Anterior cingulate cortex (tissue), 58 donors: ENCODE results near the gene OR5L2.
A peak's percentile ranks its signal among the peaks of the same experiment; 100 is the strongest.
"Not testable (repeated sequence)": the region's sequence is repeated elsewhere in the genome, so short reads cannot be mapped to it uniquely, and the experiment has no call there.

Experiments
- DNase-seq, 58 donors: peaks; one replicate each; lab custom pipeline; 2025; lab: John Stamatoyannopoulos, UW

The OR5L2 gene

DNA sequence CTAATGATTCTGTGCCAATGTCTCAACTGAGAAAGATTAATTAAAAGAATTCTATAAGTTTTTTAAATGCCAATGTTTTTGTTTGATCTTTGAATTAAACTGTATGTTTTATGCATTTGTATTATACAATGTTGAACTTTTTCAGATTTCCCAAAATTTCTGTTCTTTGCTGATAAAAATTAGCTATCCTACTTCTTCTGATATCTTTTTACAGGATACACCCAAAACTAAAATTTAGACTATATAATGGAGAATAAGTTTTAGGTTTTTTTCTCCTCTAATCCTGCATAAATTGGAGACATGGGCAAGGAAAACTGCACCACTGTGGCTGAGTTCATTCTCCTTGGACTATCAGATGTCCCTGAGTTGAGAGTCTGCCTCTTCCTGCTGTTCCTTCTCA is at the start of gene OR5L2:
Gene OR5L2 (plus strand): TSS at position 301 of the 400 bp plus-strand sequence. CDS start 0 bp downstream, at position 301.
- DNase-seq, result no peak

DNA sequence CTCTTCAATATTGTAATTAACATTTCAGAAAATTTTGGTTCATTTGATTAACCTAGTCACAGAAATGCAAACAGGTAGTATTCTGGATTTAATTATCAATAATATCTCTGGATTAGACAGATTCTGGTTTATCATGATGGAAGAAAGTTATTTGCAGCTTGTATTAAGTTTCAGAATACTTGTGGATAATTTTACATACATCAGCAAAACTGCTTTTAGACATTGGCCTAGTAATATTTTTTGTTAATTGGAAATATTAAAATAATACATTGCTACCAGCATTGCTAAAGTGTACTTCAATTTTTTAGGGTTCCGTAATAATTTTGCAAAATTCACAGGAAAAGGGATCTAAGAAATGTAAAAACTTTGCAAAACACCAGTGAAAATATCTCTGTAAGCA is 35.4 kb upstream of the OR5L2 start:
- DNase-seq, result no peak

GRCh38 chr11:55793321-55793720 is 33.7 kb upstream of the OR5L2 start:
- no peak for DNase-seq

- no peak for DNase-seq
Observed at GRCh38 chr11:55795256-55795655, 31.8 kb upstream of the OR5L2 start, which contains the start of gene OR5D14. Gene OR5D14, plus strand, starts transcription at chr11:55795556. Its CDS starts 0 bp downstream, at chr11:55795556.

DNA sequence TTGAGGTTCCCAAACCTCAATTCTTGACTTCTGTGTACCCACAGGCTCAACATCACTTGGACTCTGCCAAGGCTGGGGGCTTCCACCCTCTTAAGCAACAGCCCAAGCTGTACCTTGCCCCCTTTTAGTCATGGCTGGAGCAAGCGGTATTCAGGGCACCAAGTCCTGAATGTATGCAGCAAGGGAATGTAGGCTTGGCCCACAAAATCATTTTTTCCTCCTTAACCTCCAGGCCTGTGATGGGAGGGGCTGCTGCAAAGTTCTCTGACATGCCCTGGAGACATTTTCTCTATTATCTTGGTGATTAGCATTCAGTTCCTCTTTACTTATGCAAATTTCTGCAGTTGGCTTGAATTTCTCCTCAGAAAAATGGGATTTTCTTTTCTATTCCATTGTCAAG is 20.8 kb upstream of the OR5L2 start:
- no peak for DNase-seq

DNA sequence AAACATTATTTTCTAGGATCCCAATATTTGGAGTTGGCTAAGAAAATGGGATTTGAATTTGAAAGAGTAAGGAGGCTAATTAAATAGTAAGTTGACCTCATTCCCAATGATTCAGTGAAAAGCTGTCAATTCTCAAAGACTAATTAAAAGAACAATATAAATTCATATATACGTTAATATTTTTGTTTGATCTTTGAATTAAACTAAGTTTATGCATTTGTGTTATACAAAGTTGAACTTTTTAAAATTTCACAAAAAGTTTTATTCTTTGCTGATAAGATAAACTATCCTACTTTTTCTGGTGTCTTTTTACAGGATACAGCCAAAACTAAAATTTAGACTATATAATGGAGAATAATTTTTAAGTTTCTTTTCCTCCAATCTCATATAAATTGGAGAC is 16.0 kb upstream of the OR5L2 start, which contains the start of gene OR5L1:
Gene OR5L1 (plus strand): TSS at position 301 of the 400 bp plus-strand sequence. CDS start 100 bp downstream, outside the sequence.
- DNase-seq, result no peak

GRCh38 chr11:55819330-55819729 is 7.7 kb upstream of the OR5L2 start, which contains the start of gene OR5D18:
Gene OR5D18, plus strand, starts transcription at chr11:55819630. Its CDS starts 0 bp downstream, at chr11:55819630.
- no peak for DNase-seq

GRCh38 chr11:55838452-55838851 is 11.4 kb downstream of the OR5L2 start, which contains the start of gene OR5D16:
Gene OR5D16, plus strand, starts transcription at chr11:55838752. Its CDS starts 0 bp downstream, at chr11:55838752.
- DNase-seq, result no peak

GRCh38 chr11:55847453-55847852 is 20.4 kb downstream of the OR5L2 start:
- DNase-seq, result no peak

- DNase-seq, result no peak
Observed at GRCh38 chr11:55849037-55849436, 22.0 kb downstream of the OR5L2 start.

- DNase-seq, result no peak
Observed at GRCh38 chr11:55852141-55852540, 25.1 kb downstream of the OR5L2 start.

DNA sequence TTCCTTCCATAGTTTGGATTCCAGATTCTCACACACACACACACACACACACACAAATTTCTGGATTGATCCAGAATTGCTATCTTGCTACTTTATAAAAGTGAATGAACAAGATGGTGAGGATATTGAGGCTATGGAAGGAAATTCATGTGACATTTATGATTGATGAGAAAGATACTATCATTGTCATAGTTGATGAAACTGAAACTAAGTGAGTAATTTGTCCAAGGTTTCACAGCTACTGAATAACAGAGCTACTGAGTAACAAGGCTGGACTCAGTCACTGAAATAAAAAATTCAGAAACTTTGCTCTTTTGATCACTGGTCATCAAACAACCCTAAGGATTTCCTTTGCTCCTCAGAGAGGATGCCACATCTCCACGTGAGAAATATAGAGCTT is 27.7 kb downstream of the OR5L2 start:
- no peak for DNase-seq

DNA sequence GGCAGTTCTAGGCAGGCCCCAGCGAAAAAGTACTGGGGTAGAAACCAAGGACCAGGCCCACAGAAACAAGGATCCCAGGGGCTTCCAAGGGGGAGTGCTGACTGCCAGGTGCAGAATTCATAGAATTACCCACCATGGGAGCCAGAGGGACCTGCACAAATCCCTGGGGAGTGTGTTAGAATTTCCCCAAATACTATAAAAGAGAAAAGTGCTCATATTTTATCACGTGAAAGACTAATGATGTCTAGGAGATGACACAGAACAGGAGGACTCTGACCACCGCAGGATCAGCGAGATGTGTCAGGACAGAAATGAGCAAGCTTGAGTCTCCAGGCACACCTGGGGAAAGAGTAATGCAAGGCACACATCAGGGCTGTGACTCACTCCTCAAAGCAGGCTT is 40.3 kb downstream of the OR5L2 start:
- DNase-seq, result not testable (repeated sequence)

DNA sequence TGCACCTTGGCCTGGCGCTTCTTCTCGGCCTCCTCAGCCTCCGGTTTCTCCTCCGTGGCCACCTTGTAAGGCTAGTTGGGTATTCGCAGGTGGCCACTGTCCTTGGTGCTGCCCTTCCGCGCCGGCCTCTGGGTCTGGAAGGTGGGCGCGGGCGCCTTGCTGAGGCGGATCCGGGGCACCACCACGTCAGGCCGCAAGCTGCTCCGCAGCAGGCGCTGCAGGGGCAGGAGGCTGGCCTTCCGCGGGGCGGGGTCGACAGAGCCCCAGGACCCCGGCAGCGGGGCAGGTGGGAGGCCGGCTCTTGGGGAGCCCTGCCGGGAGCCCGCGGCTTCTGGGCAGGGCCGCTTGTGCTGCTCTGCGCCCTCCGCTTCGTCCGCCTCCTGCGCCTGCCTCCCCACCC is 45.7 kb downstream of the OR5L2 start:
- not testable (repeated sequence) for DNase-seq

GRCh38 chr11:55873146-55873545 is 46.1 kb downstream of the OR5L2 start:
- peak in 3 of 58 donors; percentile 3 to 43 (median 22) for DNase-seq
